GM18498 (cell line): ENCODE measurements around the gene SMAD6.
"Not testable (repeated sequence)": the region's sequence is repeated elsewhere in the genome, so short reads cannot be mapped to it uniquely, and the experiment has no call there.

Experiments
- ATAC-seq: cut with Tn5 transposase; IDR thresholded peaks from one replicate; pipeline ENCODE4 v1.9.1; 2021; ENCODE audit warnings: mild to moderate bottlenecking, moderate library complexity; ENCODE audit not compliant: unreplicated experiment

The SMAD6 gene

GRCh38 chr15:66821307-66821706, 119.3 kb downstream of the SMAD6 start:
- ATAC-seq, result no peak

- ATAC-seq, result no peak
Observed at GRCh38 chr15:66822114-66822513, 120.1 kb downstream of the SMAD6 start.

- no peak for ATAC-seq
Observed at GRCh38 chr15:66822576-66822975, 120.5 kb downstream of the SMAD6 start.

- ATAC-seq, result no peak
Observed at GRCh38 chr15:66823601-66824000, 121.6 kb downstream of the SMAD6 start.

GRCh38 chr15:66824424-66824823, 122.4 kb downstream of the SMAD6 start:
- no peak for ATAC-seq

- no peak for ATAC-seq
Observed at GRCh38 chr15:66825139-66825538, 123.1 kb downstream of the SMAD6 start.

- no peak for ATAC-seq
Observed at GRCh38 chr15:66825731-66826130, 123.7 kb downstream of the SMAD6 start.

- ATAC-seq, result no peak
Observed at GRCh38 chr15:66826507-66826906, 124.5 kb downstream of the SMAD6 start.

GRCh38 chr15:66827039-66827697, 125.1 kb downstream of the SMAD6 start:
- ATAC-seq, result no peak

- ATAC-seq, result no peak
Observed at GRCh38 chr15:66827698-66828055, 125.6 kb downstream of the SMAD6 start.

GRCh38 chr15:66828817-66829541, 126.9 kb downstream of the SMAD6 start:
- not testable (repeated sequence) for ATAC-seq

- no peak for ATAC-seq
Observed at GRCh38 chr15:66829551-66830121, 127.6 kb downstream of the SMAD6 start.

GRCh38 chr15:66830358-66830757, 128.3 kb downstream of the SMAD6 start:
- ATAC-seq, result no peak

- ATAC-seq, result no peak
Observed at GRCh38 chr15:66830823-66831222, 128.8 kb downstream of the SMAD6 start.

- no peak for ATAC-seq
Observed at GRCh38 chr15:66831289-66831688, 129.3 kb downstream of the SMAD6 start.

GRCh38 chr15:66831801-66832390, 129.9 kb downstream of the SMAD6 start:
- no peak for ATAC-seq
